Measurements from ENCODE around the gene CHCHD6. TPM values are rescaled to one million over a fixed set of nuclear protein-coding genes. Genes with fewer than 3 reads are reported as not detected.

CHCHD6 gene
- total RNA-seq, 6 experiments from 2014 or later: 1.7 to 5.3 (median 4.2) TPM

- Histone ChIP-seq H3K9me3 (no peaks in the 10 kb centered on the region), H3K4me1 (no peaks in the 10 kb centered on the region), H3K27ac (no peak overlapping the region), H3K4me3 (no peak overlapping the region), H3K27me3 (no peaks in the 10 kb centered on the region), H3K36me3 (no peaks in the 10 kb centered on the region)
- WGBS (ENCODE audit: insufficient coverage, low coverage, low lambda C conversion rate, missing lambda C conversion rate): 81% methylated on average over 4 of the region's 11 CpGs
- TF ChIP-seq POLR2A (IDR thresholded peaks at IDR 0.05) (no peak), CTCF (IDR thresholded peaks at IDR 0.05) (no peak)
- ATAC-seq (peak; percentile 35 to 69 (median 46)), DNase-seq (peak in 2 of 3 donors; percentile 25 to 59)
- intact Hi-C loops (cut with DNase I): loop anchor here in 1 of 2 donors (10.0 kb wide), 1 partner anchor 207 kb away; no protein-coding TSS in a partner anchor
These were observed 257.9 kb downstream of the CHCHD6 start for GRCh38 chr3:126961791-126962461.

- TF ChIP-seq CTCF (IDR thresholded peaks at IDR 0.05): no peak
- no peak for TF ChIP-seq POLR2A (IDR thresholded peaks at IDR 0.05)
- Histone ChIP-seq H3K4me3 (no peak overlapping the region), H3K9me3 (no peaks in the 10 kb centered on the region), H3K27ac (no peak overlapping the region), H3K4me1 (no peaks in the 10 kb centered on the region), H3K36me3 (no peaks in the 10 kb centered on the region), H3K27me3 (no peaks in the 10 kb centered on the region)
- WGBS (ENCODE audit: insufficient coverage, low coverage, low lambda C conversion rate, missing lambda C conversion rate): 100% methylated on average over 1 of the region's 8 CpGs
- intact Hi-C loops (cut with DNase I): loop anchor here in 1 of 2 donors (10.0 kb wide), 1 partner anchor 208 kb away; no protein-coding TSS in a partner anchor
- ATAC-seq: no peak
- peak in 2 of 3 donors; percentile 6 to 30 for DNase-seq
These were observed 258.7 kb downstream of the CHCHD6 start for GRCh38 chr3:126962756-126963155.

- ATAC-seq: no peak
- intact Hi-C loops (cut with DNase I): loop anchor here in 1 of 2 donors (10.0 kb wide), 1 partner anchor 209 kb away; no protein-coding TSS in a partner anchor
- H3K27ac ChIP-seq: no peak overlapping the region
- 56% methylated on average over 4 of the region's 7 CpGs for WGBS (ENCODE audit: insufficient coverage, low coverage, low lambda C conversion rate, missing lambda C conversion rate)
- H3K36me3 ChIP-seq: no peaks in the 10 kb centered on the region
- H3K9me3 ChIP-seq: no peaks in the 10 kb centered on the region
- H3K27me3 ChIP-seq: no peaks in the 10 kb centered on the region
- no peaks in the 10 kb centered on the region for H3K4me1 ChIP-seq
- DNase-seq: peak in 2 of 3 donors; percentile 9 to 40
- no peak for TF ChIP-seq CTCF (IDR thresholded peaks at IDR 0.05)
- TF ChIP-seq POLR2A (IDR thresholded peaks at IDR 0.05): no peak
- no peak overlapping the region for H3K4me3 ChIP-seq
These were observed 259.5 kb downstream of the CHCHD6 start for GRCh38 chr3:126963261-126964190.

- H3K9me3 ChIP-seq: no peaks in the 10 kb centered on the region
- H3K36me3 ChIP-seq: no peaks in the 10 kb centered on the region
- 75% methylated on average over 7 of the region's 7 CpGs for WGBS (ENCODE audit: insufficient coverage, low coverage, low lambda C conversion rate, missing lambda C conversion rate)
- H3K4me1 ChIP-seq: no peaks in the 10 kb centered on the region
- H3K27me3 ChIP-seq: no peaks in the 10 kb centered on the region
- no peak for ATAC-seq
- intact Hi-C loops (cut with DNase I): loop anchor here in 1 of 2 donors (10.0 kb wide), 1 partner anchor 209 kb away; no protein-coding TSS in a partner anchor
- DNase-seq: peak in 1 of 3 donors; percentile 2
- TF ChIP-seq POLR2A (IDR thresholded peaks at IDR 0.05) (no peak), CTCF (IDR thresholded peaks at IDR 0.05) (no peak)
- no peak overlapping the region for H3K4me3 ChIP-seq
- H3K27ac ChIP-seq: no peak overlapping the region
These were observed 260.2 kb downstream of the CHCHD6 start for GRCh38 chr3:126964261-126964660.

Data from right lobe of liver (tissue), 6 donors.